H1 (cell line): Measurements from ENCODE around the gene TPD52L1. TPM values are rescaled to one million over a fixed set of nuclear protein-coding genes. Genes with fewer than 3 reads are reported as not detected.

Experiments
- CTCF ChIA-PET: fragments of 300-600 bp; sonication (Branson Sonifier 250); formaldehyde crosslinking; loops from one replicate; lab custom pipeline; 2021; ENCODE audit not compliant: partially characterized antibody; lab: Charles Lee
- POLR2A ChIA-PET: fragments of 300-600 bp; sonication (Branson Sonifier 250); formaldehyde crosslinking; loops from one replicate; lab custom pipeline; 2021; ENCODE audit warnings: inconsistent platforms; ENCODE audit not compliant: partially characterized antibody; lab: Charles Lee
- DNase-seq, 2 experiments: peaks; one replicate each; pipeline versions ENCODE4 v3.0.0 to v3.0.0-alpha.2; 2010 to 2022; ENCODE audit warnings: low spot score in 2 of 2, low read depth in 1 of 2, mixed read lengths in 1 of 2
- FAIRE-seq: peaks from 2 replicates; lab custom pipeline; 2011; peaks lifted over from hg19 to GRCh38; lab: Jason Lieb, UNC
- H2AFZ ChIP-seq: 2 replicates; pipeline ENCODE4 v1.8.1; 2012; ENCODE audit warnings: low read length, inconsistent platforms
- H2AK5ac ChIP-seq: 2 replicates; pipeline ENCODE4 v1.6.1; 2013; ENCODE audit warnings: low read depth, low read length
- H2BK120ac ChIP-seq: replicated peaks from 2 replicates; pipeline ENCODE3; 2013; ENCODE audit warnings: low read depth, low read length, inconsistent platforms
- H2BK12ac ChIP-seq: 2 replicates; pipeline ENCODE4 v1.6.1; 2013; ENCODE audit warnings: low read depth, low read length
- H2BK15ac ChIP-seq: 2 replicates; pipeline ENCODE4 v1.6.1; 2013; ENCODE audit warnings: low read length
- H2BK20ac ChIP-seq: 2 replicates; pipeline ENCODE4 v1.6.1; 2013; ENCODE audit warnings: low read length
- H2BK5ac ChIP-seq: 2 replicates; pipeline ENCODE4 v1.6.1; 2013; ENCODE audit warnings: low read depth, low read length
- H3K14ac ChIP-seq: 2 replicates; pipeline ENCODE4 v1.6.1; 2013; ENCODE audit warnings: inconsistent platforms; ENCODE audit not compliant: insufficient read length
- H3K18ac ChIP-seq: 2 replicates; pipeline ENCODE4 v1.6.1; 2013; ENCODE audit warnings: low read length; ENCODE audit errors: extremely low read depth
- H3K23ac ChIP-seq: 2 replicates; pipeline ENCODE4 v1.6.1; 2013; ENCODE audit warnings: inconsistent platforms; ENCODE audit not compliant: insufficient read length
- H3K23me2 ChIP-seq: 2 replicates; pipeline ENCODE4 v1.6.1; 2013; ENCODE audit warnings: low read depth, low read length
- H3K27ac ChIP-seq: 2 replicates; pipeline ENCODE4 v1.6.1; 2011; ENCODE audit warnings: low read depth, low read length, inconsistent platforms
- H3K27me3 ChIP-seq, 4 experiments: replicated peaks in 1 of 4; 1 replicate in 1 of 4; 2 replicates in 3 of 4; pipeline versions ENCODE4 v1.6.1 to v1.8.1; 2011 to 2013; ENCODE audit warnings: low read length in 3 of 4, mild to moderate bottlenecking in 3 of 4, inconsistent platforms in 2 of 4, mixed read lengths in 2 of 4, moderate library complexity in 1 of 4; ENCODE audit not compliant: control insufficient read depth in 3 of 4, insufficient read depth in 3 of 4; ENCODE audit errors: extremely low read depth in 1 of 4
- H3K36me3 ChIP-seq, 4 experiments: 2 replicates each; pipeline versions ENCODE4 v1.6.1 to v1.8.1; 2011 to 2013; ENCODE audit warnings: mild to moderate bottlenecking in 4 of 4, low read length in 3 of 4, moderate library complexity in 2 of 4, control low read depth in 1 of 4, inconsistent platforms in 1 of 4; ENCODE audit not compliant: insufficient read depth in 4 of 4, control insufficient read depth in 2 of 4
- H3K4ac ChIP-seq: replicated peaks from 2 replicates; pipeline ENCODE3; 2013; ENCODE audit warnings: low read length, low read depth, mixed read lengths, inconsistent platforms; ENCODE audit not compliant: insufficient read length
- H3K4me1 ChIP-seq, 4 experiments: replicated peaks in 1 of 4; 1 replicate in 1 of 4; 2 replicates in 3 of 4; pipeline versions ENCODE4 v1.6.1 to v1.8.1; 2011 to 2013; ENCODE audit warnings: low read length in 3 of 4, inconsistent platforms in 2 of 4, mixed read lengths in 1 of 4; ENCODE audit not compliant: insufficient read depth in 4 of 4, control insufficient read depth in 3 of 4
- H3K4me2 ChIP-seq, 2 experiments: 2 replicates each; pipeline versions ENCODE4 v1.6.1 to v1.8.1; 2011 to 2013; ENCODE audit warnings: low read depth in 2 of 2, low read length in 2 of 2, control low read depth in 1 of 2, inconsistent platforms in 1 of 2, mild to moderate bottlenecking in 1 of 2; ENCODE audit not compliant: insufficient read depth in 1 of 2
- H3K4me3 ChIP-seq, 4 experiments: fragments of 200-600, 300-600 bp in 1 of 4; sonication (generic), shearing (Covaris generic), sonication (Bioruptor Twin) in 1 of 4; 2 replicates each; pipeline versions ENCODE4 v1.5.1 to v1.8.1; 2011 to 2016; ENCODE audit warnings: low read length in 4 of 4, low read depth in 3 of 4, control low read depth in 2 of 4, inconsistent platforms in 2 of 4, mild to moderate bottlenecking in 2 of 4, mixed read lengths in 1 of 4, moderate library complexity in 1 of 4; ENCODE audit not compliant: insufficient read depth in 2 of 4; ENCODE audit errors: extremely low read depth in 1 of 4
- H3K56ac ChIP-seq: replicated peaks from 2 replicates; pipeline ENCODE3; 2013; ENCODE audit warnings: low read depth, mild to moderate bottlenecking, mixed read lengths, low read length, inconsistent platforms; ENCODE audit not compliant: insufficient read length
- H3K79me1 ChIP-seq: 2 replicates; pipeline ENCODE4 v1.6.1; 2013; ENCODE audit warnings: low read depth, low read length, control low read depth
- H3K79me2 ChIP-seq, 2 experiments: 2 replicates each; pipeline versions ENCODE4 v1.6.1 to v1.8.1; 2012 to 2013; ENCODE audit warnings: low read length in 2 of 2, mild to moderate bottlenecking in 2 of 2, inconsistent platforms in 1 of 2; ENCODE audit not compliant: insufficient read depth in 2 of 2, control insufficient read depth in 1 of 2
- H3K9ac ChIP-seq, 4 experiments: replicated peaks in 1 of 4; 1 replicate in 1 of 4; 2 replicates in 3 of 4; pipeline versions ENCODE4 v1.6.1 to v1.8.1; 2011 to 2013; ENCODE audit warnings: low read depth in 3 of 4, low read length in 3 of 4, control low read depth in 2 of 4, mild to moderate bottlenecking in 2 of 4, moderate library complexity in 2 of 4, inconsistent platforms in 1 of 4; ENCODE audit errors: extremely low read depth in 1 of 4
- H3K9me3 ChIP-seq, 2 experiments: 2 replicates each; pipeline versions ENCODE4 v1.6.1 to v1.8.1; 2012 to 2013; ENCODE audit warnings: mild to moderate bottlenecking in 2 of 2, moderate library complexity in 2 of 2, control low read depth in 1 of 2, inconsistent platforms in 1 of 2, low read depth in 1 of 2, low read length in 1 of 2, mixed read lengths in 1 of 2; ENCODE audit not compliant: insufficient read depth in 2 of 2
- H4K20me1 ChIP-seq, 2 experiments: replicated peaks in 1 of 2; 2 replicates each; pipeline versions ENCODE3 to v1.8.1; 2011 to 2013; ENCODE audit warnings: inconsistent platforms in 2 of 2, low read length in 2 of 2, mild to moderate bottlenecking in 1 of 2; ENCODE audit not compliant: insufficient read depth in 2 of 2, control insufficient read depth in 1 of 2
- H4K5ac ChIP-seq: 2 replicates; pipeline ENCODE4 v1.6.1; 2013; ENCODE audit warnings: low read length, low read depth, mixed read lengths, inconsistent platforms; ENCODE audit not compliant: insufficient read length
- H4K8ac ChIP-seq: 2 replicates; pipeline ENCODE4 v1.8.0; 2013; ENCODE audit warnings: mild to moderate bottlenecking, moderate library complexity, low read length, inconsistent platforms; ENCODE audit not compliant: insufficient read depth; ENCODE audit errors: extremely low read depth
- H4K91ac ChIP-seq: replicated peaks from 2 replicates; pipeline ENCODE3; 2013; ENCODE audit warnings: low read length, mixed read lengths, inconsistent platforms; ENCODE audit not compliant: insufficient read length
- CEBPB ChIP-seq: IDR thresholded peaks from 2 replicates; pipeline ENCODE4 v1.6.1; 2012; ENCODE audit warnings: low read depth, low read length
- CTBP2 ChIP-seq: IDR thresholded peaks from 2 replicates; pipeline ENCODE4 v1.7.0; 2011; ENCODE audit warnings: borderline replicate concordance, mild to moderate bottlenecking, moderate library complexity, mixed read lengths, low read length; ENCODE audit not compliant: insufficient read depth, insufficient read length
- GABPA ChIP-seq: IDR thresholded peaks from 2 replicates; pipeline ENCODE4 v1.6.1; 2011; ENCODE audit warnings: mild to moderate bottlenecking, low read length, moderate library complexity, borderline replicate concordance; ENCODE audit not compliant: insufficient read depth
- POLR2A ChIP-seq, 2 experiments: IDR thresholded peaks; 1 replicate in 1 of 2; 2 replicates in 1 of 2; pipeline ENCODE4 v1.6.1; 2011; ENCODE audit warnings: low read depth in 2 of 2, low read length in 2 of 2, mild to moderate bottlenecking in 2 of 2; ENCODE audit errors: control extremely low read depth in 1 of 2
- POU5F1 ChIP-seq: IDR thresholded peaks from 2 replicates; pipeline ENCODE4 v1.6.1; 2011; ENCODE audit warnings: low read depth, mild to moderate bottlenecking, low read length, moderate library complexity
- TAF1 ChIP-seq: IDR thresholded peaks from 2 replicates; pipeline ENCODE4 v1.6.1; 2011; ENCODE audit warnings: mild to moderate bottlenecking, low read depth, low read length
- WGBS, 2 experiments: shearing (Covaris generic) in 1 of 2; methylation state at CpG; one replicate each; pipeline versions ENCODE4 v1.1.6 to v1.1.7; 2013 to 2015; ENCODE audit warnings: low lambda C conversion rate in 2 of 2, mixed read lengths in 2 of 2, inconsistent platforms in 1 of 2, low coverage in 1 of 2, missing lambda C conversion rate in 1 of 2; ENCODE audit not compliant: insufficient replicate concordance in 2 of 2, insufficient coverage in 1 of 2, insufficient read length in 1 of 2; ENCODE audit errors: extremely low coverage in 1 of 2, missing lambda C conversion rate in 1 of 2; 5-methylcytosine and 5-hydroxymethylcytosine counted together
- polyA plus RNA-seq, 7 experiments: library from polyadenylated mRNA; depleted of rRNA in 3 of 7; stranded (reverse) in 5 of 7; unstranded in 2 of 7; fragments of >200 nt in 5 of 7; fragments of 200-250 nt in 2 of 7; gene quantifications; 1 replicate in 5 of 7; 2 replicates in 1 of 7; 4 replicates in 1 of 7; pipeline versions ENCODE4 v1.2.1 to v1.2.3, GENCODE V29; 2011 to 2013; ENCODE audit warnings: missing spikeins in 2 of 7, mixed read lengths in 2 of 7
- total RNA-seq: library from RNA; stranded (reverse); fragmentation: NEBNext Ultra II Directional; extraction: Animal tissue kit (Norgen Biotek cat#: 25700); gene quantifications from 2 replicates; pipeline ENCODE4 v1.2.1, GENCODE V29; 2021

The TPD52L1 gene
- total and polyA plus RNA-seq, 2 of the 8 experiments (the other 6 are each of a cell fraction or from before 2014, with no cell fraction given) = 7.4 to 14.2 TPM

DNA sequence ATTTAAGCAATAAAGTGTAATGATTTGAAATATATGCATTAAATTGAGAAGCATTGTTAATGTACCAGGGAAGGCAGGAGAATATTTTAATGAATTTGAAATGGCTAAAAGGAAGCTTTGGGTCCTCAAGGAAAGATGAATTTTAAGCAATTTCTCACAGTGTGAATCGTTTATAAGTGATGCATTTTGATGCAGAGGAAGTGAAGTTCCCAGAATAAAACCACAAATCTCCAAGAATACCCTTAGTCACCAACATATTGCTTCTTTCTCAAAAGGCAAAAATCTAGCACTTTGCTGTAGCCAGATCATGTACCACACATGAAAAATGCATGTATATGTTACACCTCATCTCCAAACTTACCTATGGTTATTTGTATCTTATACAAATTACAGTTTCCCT, 11.7 kb downstream of the TPD52L1 start:
- Histone ChIP-seq H3K56ac (no peak overlapping the region), H3K36me3 (no peaks in the 10 kb centered on the region), H4K91ac (no peak overlapping the region), H2BK15ac (no peak overlapping the region), H3K4me2 (no peak overlapping the region), H2BK20ac (no peak overlapping the region), H3K9me3 (no peaks in the 10 kb centered on the region), H3K9ac (no peak overlapping the region), H3K23ac (no peak overlapping the region), H3K4ac (no peak overlapping the region), H2AK5ac (no peak overlapping the region), H4K5ac (no peak overlapping the region), H2BK5ac (no peak overlapping the region), H3K27me3 (no peaks in the 10 kb centered on the region), H3K14ac (no peak overlapping the region), H2BK12ac (no peak overlapping the region), H3K79me1 (no peaks in the 10 kb centered on the region), H3K27ac (no peak overlapping the region), H3K4me1 (no peaks in the 10 kb centered on the region), H4K20me1 (no peaks in the 10 kb centered on the region), H2BK120ac (no peak overlapping the region), H2AFZ (no peak overlapping the region), H3K18ac (no peak overlapping the region), H3K79me2 (no peaks in the 10 kb centered on the region), H3K4me3 (no peak overlapping the region), H3K23me2 (no peaks in the 10 kb centered on the region), H4K8ac (no peak overlapping the region)
- no peak for TF ChIP-seq POU5F1
- TF ChIP-seq CEBPB = no peak
- TF ChIP-seq POLR2A (IDR thresholded peaks at IDR 0.05; ENCODE audit: control extremely low read depth in 1 of 2, low read depth in 2 of 2, low read length in 2 of 2) = no peak
- TF ChIP-seq TAF1 = no peak
- TF ChIP-seq GABPA = no peak
- no peak for TF ChIP-seq CTBP2
- DNase-seq (no peak), FAIRE-seq (no peak)
- CTCF ChIA-PET = interaction anchor here (1.3 to 5.2 kb wide), 3 partner anchors 11 to 24 kb away, joined by 3 to 28 read pairs (median 4); partner anchors contain the start of gene TPD52L1
- WGBS, 2 experiments = 86% methylated on average over 1 of the region's 1 CpG; no CpG with 5 or more reads in 1 of the 2 experiments
- POLR2A ChIA-PET = no interaction called here
